GM20431 (cell line): ENCODE data around the gene TEX54.

Experiments used
- in situ Hi-C: fragments of 300-500 bp; cut with MseI, MboI; formaldehyde crosslinking; loops from one replicate; pipeline ENCODE4 v1.15.0; 2020; ENCODE audit warnings: low sequenced_read_pairs; ENCODE audit not compliant: unreplicated experiment

The TEX54 gene

GRCh38 chr11:62792202-62792575 lies 40.5 kb downstream of the TEX54 start:
- in situ Hi-C loops: no loop called here

DNA sequence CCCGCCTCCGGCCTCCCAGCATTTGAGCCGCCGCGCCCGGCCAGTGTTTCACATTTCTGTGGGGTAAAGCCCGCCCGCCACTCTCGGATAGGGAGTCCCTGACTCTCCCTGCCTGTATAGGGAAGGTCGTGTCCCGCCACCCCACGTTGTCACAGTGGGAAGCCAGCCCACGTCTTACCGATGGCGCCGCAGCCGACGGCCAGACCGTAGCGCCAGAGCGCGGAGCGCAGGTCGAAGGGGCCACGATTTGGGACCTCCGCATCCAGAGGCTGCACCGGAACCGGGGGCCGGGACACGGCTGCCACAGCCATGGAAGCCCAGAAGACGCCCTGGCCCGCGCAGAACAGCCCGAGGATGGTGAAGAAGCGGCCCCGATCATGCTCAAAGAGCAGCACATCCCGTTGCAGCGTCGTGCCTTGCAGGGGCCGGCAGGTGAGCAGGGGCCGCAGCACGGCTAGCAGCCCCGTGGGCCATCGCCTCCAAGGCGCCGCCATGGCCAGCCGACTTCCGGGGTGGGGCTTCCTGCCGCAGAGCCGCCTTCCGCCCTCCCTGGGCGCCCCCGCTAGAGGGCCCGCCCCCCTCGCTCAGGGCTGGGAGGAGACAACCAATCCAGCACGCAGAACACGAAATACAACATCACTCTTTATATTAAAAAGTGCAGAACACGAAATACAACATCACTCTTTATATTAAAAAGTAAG lies 41.0 kb downstream of the TEX54 start, which contains the start of gene TMEM223:
TSS of gene TMEM223 (minus strand) at position 506 of the 701 bp plus-strand sequence. CDS start at position 494, 12 bp downstream.
- in situ Hi-C loops: no loop called here

- in situ Hi-C loops: loop anchor here (10.0 kb wide), 1 partner anchor 75 kb away; no protein-coding TSS in a partner anchor
These were observed 43.1 kb downstream of the TEX54 start for GRCh38 chr11:62789576-62789975.

DNA sequence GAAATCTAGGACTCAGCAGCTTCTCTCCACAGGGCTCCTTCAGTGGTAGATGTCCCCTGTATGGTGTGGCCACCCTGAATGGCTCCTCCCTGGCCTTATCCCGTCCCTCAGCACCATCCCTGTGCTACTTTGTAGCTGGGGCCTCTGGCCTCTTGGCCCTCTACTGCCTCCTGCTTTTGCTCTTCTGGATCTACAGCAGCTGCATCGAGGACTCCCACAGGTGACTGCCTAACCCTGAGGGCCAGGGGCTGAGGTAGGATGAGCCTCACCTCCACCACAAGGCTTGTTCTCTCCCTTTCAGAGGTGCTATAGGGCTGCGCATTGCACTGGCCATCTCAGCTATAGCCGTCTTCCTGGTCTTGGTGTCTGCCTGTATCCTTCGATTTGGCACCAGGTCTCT lies 43.6 kb downstream of the TEX54 start:
- in situ Hi-C loops: loop anchor here (10.0 kb wide), 1 partner anchor 76 kb away; no protein-coding TSS in a partner anchor

DNA sequence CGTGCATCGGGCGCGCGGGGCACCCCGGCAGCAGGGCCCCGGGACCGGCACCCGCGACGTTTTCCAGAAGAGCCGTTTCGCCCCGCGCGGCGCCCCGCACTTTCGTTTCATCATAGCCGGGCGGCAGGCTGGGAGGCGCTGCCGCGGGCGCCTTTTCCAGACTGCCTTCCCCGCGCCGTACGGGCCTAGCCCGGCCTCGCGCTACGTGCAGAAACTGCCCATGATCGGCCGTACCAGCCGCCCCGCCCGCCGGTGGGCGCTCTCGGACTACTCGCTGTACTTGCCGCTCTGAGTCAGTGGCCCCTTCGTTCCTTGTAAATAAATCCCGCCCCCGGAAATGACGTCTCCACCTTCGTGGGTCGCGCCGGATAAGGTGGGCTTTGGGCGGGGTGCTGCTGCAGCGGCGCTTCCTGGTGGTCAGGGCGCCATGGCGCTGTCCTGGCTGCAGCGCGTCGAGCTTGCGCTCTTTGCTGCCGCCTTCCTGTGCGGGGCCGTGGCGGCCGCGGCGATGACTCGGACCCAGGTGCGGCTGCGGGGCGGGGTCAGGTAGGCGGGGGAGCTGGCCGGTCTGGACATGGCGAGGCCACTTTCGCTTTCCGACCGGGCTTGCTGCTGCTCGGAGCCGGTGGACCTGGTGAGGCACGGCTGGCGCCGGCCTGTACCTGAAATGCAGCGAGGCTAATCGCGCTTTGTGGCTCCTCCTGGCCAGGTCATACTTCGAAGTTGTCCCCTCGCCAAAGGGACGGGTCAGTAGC lies 45.5 kb downstream of the TEX54 start, which contains the start of gene TMEM179B:
TSS of gene TMEM179B (plus strand) at position 398 of the 755 bp plus-strand sequence. CDS start at position 428, 30 bp downstream.
- in situ Hi-C loops: loop anchor here (10.0 kb wide), 1 partner anchor 78 kb away; no protein-coding TSS in a partner anchor

- in situ Hi-C loops: loop anchor here (10.0 kb wide), 1 partner anchor 78 kb away; no protein-coding TSS in a partner anchor
These were observed 46.2 kb downstream of the TEX54 start for GRCh38 chr11:62786318-62787004.

GRCh38 chr11:62782753-62783152 lies 49.9 kb downstream of the TEX54 start:
- in situ Hi-C loops: loop anchor here (10.0 kb wide), 1 partner anchor 82 kb away; no protein-coding TSS in a partner anchor
